B cell (primary cell): ENCODE measurements around the gene DUSP15. TPM values are rescaled to one million over a fixed set of nuclear protein-coding genes. Genes with fewer than 3 reads are reported as not detected.
A peak's percentile ranks its signal among the peaks of the same experiment; 100 is the strongest.

ENCODE experiments used
- ATAC-seq: fragments of 200-7000 bp; cut with Tn5 transposase; one replicate; pipeline ENCODE4 v1.10.0; 2021; ENCODE audit warnings: low read depth, mild to moderate bottlenecking, moderate number of reproducible peaks, moderate library complexity
- CTCF ChIA-PET: fragments of 350-600 bp; sonication (Branson Sonifier 250); formaldehyde crosslinking; loops from one replicate; lab custom pipeline; 2021; ENCODE audit warnings: antibody characterized with exemption, inconsistent platforms; lab: Charles Lee
- POLR2A ChIA-PET: fragments of 350-600 bp; sonication (Branson Sonifier 250); formaldehyde crosslinking; loops from one replicate; lab custom pipeline; 2021; ENCODE audit warnings: antibody characterized with exemption; lab: Charles Lee
- DNase-seq: peaks from one replicate; pipeline ENCODE4 v3.0.0; 2013
- H2AFZ ChIP-seq: 2 replicates; pipeline ENCODE4 v1.6.1; 2012; ENCODE audit warnings: mild to moderate bottlenecking, low read depth, low read length; ENCODE audit not compliant: insufficient read depth, poor library complexity, severe bottlenecking
- H3K27ac ChIP-seq, 2 donors: 1 replicate in 1 of 2; 2 replicates in 1 of 2; pipeline ENCODE4 v1.5.1; 2012 to 2013; ENCODE audit warnings: low read length in 2 of 2, mild to moderate bottlenecking in 2 of 2, moderate library complexity in 1 of 2
- H3K27me3 ChIP-seq, 4 experiments: fragments of 200-600 bp in 1 of 4; sonication (generic) in 1 of 4; replicated peaks in 1 of 4; 1 replicate in 2 of 4; 2 replicates in 2 of 4; pipeline versions ENCODE4 v1.6.1 to v1.7.0; 2013 to 2016; ENCODE audit warnings: low read length in 3 of 4, mild to moderate bottlenecking in 2 of 4, mixed read lengths in 1 of 4, moderate library complexity in 1 of 4; ENCODE audit not compliant: insufficient read depth in 4 of 4, control insufficient read depth in 3 of 4; ENCODE audit errors: control extremely low read depth in 1 of 4
- H3K36me3 ChIP-seq, 2 experiments: replicated peaks in 1 of 2; 1 replicate in 1 of 2; 2 replicates in 1 of 2; pipeline versions ENCODE4 v1.6.1 to v1.7.1; 2013; ENCODE audit warnings: low read length in 1 of 2; ENCODE audit not compliant: insufficient read depth in 2 of 2, control insufficient read depth in 1 of 2; ENCODE audit errors: control extremely low read depth in 1 of 2, extremely low read depth in 1 of 2
- H3K4me1 ChIP-seq, 2 donors: fragments of 200-600 bp in 1 of 2; sonication (generic) in 1 of 2; 1 replicate in 1 of 2; 2 replicates in 1 of 2; pipeline versions ENCODE4 v1.5.1 to v1.6.1; 2013 to 2017; ENCODE audit warnings: low read length in 2 of 2; ENCODE audit not compliant: control insufficient read depth in 2 of 2, insufficient read depth in 2 of 2
- H3K4me2 ChIP-seq: replicated peaks from 2 replicates; pipeline ENCODE3; 2012; ENCODE audit warnings: mild to moderate bottlenecking, low read depth, low read length; ENCODE audit not compliant: poor library complexity, severe bottlenecking
- H3K4me3 ChIP-seq, 5 experiments: fragments of 200-600 bp in 1 of 5; sonication (generic) in 1 of 5; 1 replicate in 3 of 5; 2 replicates in 2 of 5; pipeline versions ENCODE4 v1.5.1 to v1.7.0; 2011 to 2016; ENCODE audit warnings: low read length in 4 of 5, mild to moderate bottlenecking in 4 of 5, low read depth in 2 of 5, control low read depth in 1 of 5, moderate library complexity in 1 of 5; ENCODE audit not compliant: insufficient read depth in 1 of 5; ENCODE audit errors: control extremely low read depth in 1 of 5, extremely low read depth in 1 of 5
- H3K79me2 ChIP-seq: fragments of 200-600 bp; sonication (generic); one replicate; pipeline ENCODE4 v1.6.0; 2016; ENCODE audit warnings: low read length; ENCODE audit not compliant: control insufficient read depth, insufficient read depth
- H3K9ac ChIP-seq: fragments of 200-600 bp; sonication (generic); 2 replicates; pipeline ENCODE4 v1.6.1; 2017; ENCODE audit warnings: mild to moderate bottlenecking, low read length, moderate library complexity
- H3K9me3 ChIP-seq, 3 donors: one replicate each; pipeline versions ENCODE4 v1.6.1 to v1.7.1; 2013; ENCODE audit warnings: low read length in 2 of 3; ENCODE audit not compliant: control insufficient read depth in 2 of 3, insufficient read depth in 1 of 3; ENCODE audit errors: control extremely low read depth in 1 of 3
- H4K20me1 ChIP-seq: 2 replicates; pipeline ENCODE4 v1.6.0; 2012; ENCODE audit warnings: mild to moderate bottlenecking, low read length; ENCODE audit not compliant: insufficient read depth, control insufficient read depth, poor library complexity, severe bottlenecking
- H3K27ac Mint-ChIP-seq: one replicate; pipeline ENCODE4 v1.8.0; 2021; ENCODE audit warnings: mixed read lengths
- H3K27me3 Mint-ChIP-seq: one replicate; pipeline ENCODE4 v1.8.0; 2021; ENCODE audit warnings: mixed read lengths
- H3K4me1 Mint-ChIP-seq: one replicate; pipeline ENCODE4 v1.8.0; 2021; ENCODE audit warnings: mixed read lengths
- H3K4me3 Mint-ChIP-seq: one replicate; pipeline ENCODE4 v1.8.0; 2021; ENCODE audit warnings: mixed read lengths
- H3K9me3 Mint-ChIP-seq: one replicate; pipeline ENCODE4 v1.8.0; 2022; ENCODE audit warnings: mixed read lengths; ENCODE audit not compliant: insufficient read depth
- EZH2 ChIP-seq: IDR thresholded peaks from 2 replicates; pipeline ENCODE4 v1.6.1; 2012; ENCODE audit warnings: borderline replicate concordance, low read depth, mild to moderate bottlenecking, moderate library complexity, low read length; ENCODE audit not compliant: insufficient read depth, poor library complexity, severe bottlenecking
- WGBS: methylation state at CpG from one replicate; pipeline ENCODE4 v1.1.5; 2013; ENCODE audit warnings: missing lambda C conversion rate; ENCODE audit not compliant: insufficient coverage; 5-methylcytosine and 5-hydroxymethylcytosine counted together
- intact Hi-C: fragments of 100-400 bp; cut with micrococcal nuclease; formaldehyde crosslinking; loops from one replicate; pipeline ENCODE4 v1.10.0; 2022
- polyA plus RNA-seq: library from polyadenylated mRNA; depleted of rRNA; stranded (reverse); fragments of >200 nt; gene quantifications from 2 replicates; pipeline ENCODE4 v1.2.3, GENCODE V29; 2012
- total RNA-seq, 2 donors: library from RNA; stranded (reverse); fragments of 120-200 nt in 1 of 2; gene quantifications; 1 replicate in 1 of 2; 2 replicates in 1 of 2; pipeline versions ENCODE4 v1.2.3 to v1.2.4, GENCODE V29; 2013 to 2022
- TF ChIP-seq, protein P1 (sequence below): fragments of 200-600 bp; IDR thresholded peaks from one replicate; pipeline ENCODE4 v1.8.0; 2022; ENCODE audit warnings: antibody characterized with exemption, mild to moderate bottlenecking

Gene DUSP15
- total and polyA plus RNA-seq, 2 donors (not counting 1 experiment from before 2014, with no cell fraction given), result 0.78 to 3.3 TPM

DNA sequence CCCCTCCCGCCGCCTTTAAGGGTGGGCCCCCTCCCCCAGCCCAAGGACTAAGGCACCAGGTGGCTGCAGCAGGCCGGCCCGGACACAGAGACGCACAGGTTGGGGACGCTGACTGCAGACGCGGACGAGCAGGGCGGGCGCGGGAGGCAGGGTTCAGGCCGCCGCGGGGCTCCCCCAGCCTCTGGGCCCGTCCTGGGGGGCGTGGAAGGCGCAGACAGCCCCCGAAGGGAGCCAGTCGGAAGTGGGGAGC, 9.3 kb downstream of the DUSP15 start:
- ChIA-PET CTCF (interaction anchor here (0.6 to 3.1 kb wide), 5 partner anchors 18 to 231 kb away, joined by 3 to 11 read pairs (median 7); partner anchors contain the start of gene PDRG1), POLR2A (no interaction called here)
- Mint-ChIP-seq H3K27ac (no peak overlapping the region), H3K4me1 (peaks cover 29% of the 10 kb centered on the region), H3K27me3 (peaks cover 5% of the 10 kb centered on the region), H3K4me3 (peak overlapping the region; percentile 55), H3K9me3 (no peaks in the 10 kb centered on the region)
- TF ChIP-seq, protein P1, sequence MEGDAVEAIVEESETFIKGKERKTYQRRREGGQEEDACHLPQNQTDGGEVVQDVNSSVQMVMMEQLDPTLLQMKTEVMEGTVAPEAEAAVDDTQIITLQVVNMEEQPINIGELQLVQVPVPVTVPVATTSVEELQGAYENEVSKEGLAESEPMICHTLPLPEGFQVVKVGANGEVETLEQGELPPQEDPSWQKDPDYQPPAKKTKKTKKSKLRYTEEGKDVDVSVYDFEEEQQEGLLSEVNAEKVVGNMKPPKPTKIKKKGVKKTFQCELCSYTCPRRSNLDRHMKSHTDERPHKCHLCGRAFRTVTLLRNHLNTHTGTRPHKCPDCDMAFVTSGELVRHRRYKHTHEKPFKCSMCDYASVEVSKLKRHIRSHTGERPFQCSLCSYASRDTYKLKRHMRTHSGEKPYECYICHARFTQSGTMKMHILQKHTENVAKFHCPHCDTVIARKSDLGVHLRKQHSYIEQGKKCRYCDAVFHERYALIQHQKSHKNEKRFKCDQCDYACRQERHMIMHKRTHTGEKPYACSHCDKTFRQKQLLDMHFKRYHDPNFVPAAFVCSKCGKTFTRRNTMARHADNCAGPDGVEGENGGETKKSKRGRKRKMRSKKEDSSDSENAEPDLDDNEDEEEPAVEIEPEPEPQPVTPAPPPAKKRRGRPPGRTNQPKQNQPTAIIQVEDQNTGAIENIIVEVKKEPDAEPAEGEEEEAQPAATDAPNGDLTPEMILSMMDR, result no peak
- no peak for TF ChIP-seq EZH2
- ATAC-seq, result peak; percentile 24
- Histone ChIP-seq H3K79me2 (no peaks in the 10 kb centered on the region), H2AFZ (peak overlapping the region; percentile 73), H3K4me1 (peaks cover 19 to 26% of the 10 kb centered on the region in 2 donors), H3K36me3 (no peaks in the 10 kb centered on the region), H3K27ac (no peak overlapping the region), H3K9me3 (peaks cover 0 to 5% (median 0%) of the 10 kb centered on the region in 3 donors), H4K20me1 (peaks cover 6% of the 10 kb centered on the region), H3K9ac (peak overlapping the region; percentile 62), H3K4me2 (peak overlapping the region; percentile 90), H3K27me3 (peaks cover 0 to 18% (median 10%) of the 10 kb centered on the region in 4 experiments), H3K4me3 (peak overlapping the region in 4 of 5 experiments; percentile 42 to 61 (median 54))
- no peak for DNase-seq
- under 1% methylated on average over 20 of the region's 20 CpGs for WGBS
- intact Hi-C loops, result loop anchor here (1.0 kb wide), 2 partner anchors 9 to 19 kb away; partner anchors contain the start of genes DUSP15 and TTLL9

DNA sequence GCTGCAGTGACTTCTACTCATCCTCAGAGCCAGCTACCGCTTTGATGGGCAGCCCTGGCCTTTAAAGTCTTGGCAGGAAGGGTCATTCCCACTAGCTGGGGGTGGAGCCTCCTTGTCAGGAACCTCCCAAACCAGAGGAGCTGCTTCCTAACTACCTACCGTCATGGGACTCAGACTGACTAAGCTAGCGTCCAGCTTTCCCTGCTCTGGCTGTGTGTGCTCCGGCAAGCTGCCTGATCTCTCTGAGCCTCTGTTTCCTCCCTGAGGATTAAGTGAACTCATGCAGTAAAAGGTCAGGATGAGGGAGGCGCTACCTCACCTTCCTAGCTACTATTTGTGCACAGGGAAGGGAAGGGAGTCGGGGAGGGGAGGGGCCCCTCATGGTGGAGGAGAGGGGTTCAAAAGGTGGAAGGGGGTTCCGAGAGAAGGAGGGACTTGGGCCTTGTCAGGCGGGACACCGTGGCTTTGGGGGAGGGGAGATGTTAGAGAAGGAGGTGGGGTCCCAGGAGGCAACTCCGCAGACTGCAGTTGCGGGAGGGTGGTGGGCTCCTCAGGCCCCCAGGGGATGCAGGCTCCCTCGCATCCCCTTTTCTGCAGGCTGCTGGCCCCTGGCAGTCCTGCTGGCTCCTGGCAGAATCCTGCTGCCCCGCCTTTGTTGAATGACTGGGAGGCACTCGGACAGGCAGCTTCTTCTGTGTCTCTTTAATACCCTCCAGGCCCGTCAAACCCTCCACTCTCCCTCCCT, 9.8 kb downstream of the DUSP15 start:
- CTCF ChIA-PET, result interaction anchor here (0.6 to 3.1 kb wide), 10 partner anchors 10 to 1690 kb away, joined by 3 to 11 read pairs (median 4); partner anchors contain the start of genes DUSP15, PDRG1 and TTLL9
- Mint-ChIP-seq H3K4me3 (peak overlapping the region; percentile 55), H3K27me3 (peaks cover 5% of the 10 kb centered on the region), H3K27ac (no peak overlapping the region), H3K9me3 (no peaks in the 10 kb centered on the region), H3K4me1 (peaks cover 29% of the 10 kb centered on the region)
- POLR2A ChIA-PET, result no interaction called here
- peaks cover 0 to 18% (median 10%) of the 10 kb centered on the region in 4 experiments for H3K27me3 ChIP-seq
- no peak overlapping the region for H3K27ac ChIP-seq
- ATAC-seq (no peak), DNase-seq (no peak)
- H3K79me2 ChIP-seq, result no peaks in the 10 kb centered on the region
- peak overlapping the region; percentile 90 for H3K4me2 ChIP-seq
- peaks cover 19 to 26% of the 10 kb centered on the region in 2 donors for H3K4me1 ChIP-seq
- 37% methylated on average over 14 of the region's 15 CpGs for WGBS
- H2AFZ ChIP-seq, result peak overlapping the region; percentile 73
- intact Hi-C loops, result loop anchor here (1.0 kb wide), 2 partner anchors 10 to 20 kb away; partner anchors contain the start of genes DUSP15 and TTLL9
- peak overlapping the region in 4 of 5 experiments; percentile 42 to 61 (median 54) for H3K4me3 ChIP-seq
- peaks cover 0 to 5% (median 0%) of the 10 kb centered on the region in 3 donors for H3K9me3 ChIP-seq
- TF ChIP-seq, protein P1, result no peak
- no peak for TF ChIP-seq EZH2
- peaks cover 6% of the 10 kb centered on the region for H4K20me1 ChIP-seq
- peak overlapping the region; percentile 62 for H3K9ac ChIP-seq
- H3K36me3 ChIP-seq, result no peaks in the 10 kb centered on the region
